Glomerular visceral epithelial cell (primary cell): ENCODE results near the gene GJA4.
A peak's percentile ranks its signal among the peaks of the same experiment; 100 is the strongest.

ENCODE experiments used
- DNase-seq: peaks from one replicate; pipeline ENCODE4 v3.0.0-alpha.2; 2016; ENCODE audit errors: extremely low spot score

The GJA4 gene

DNA sequence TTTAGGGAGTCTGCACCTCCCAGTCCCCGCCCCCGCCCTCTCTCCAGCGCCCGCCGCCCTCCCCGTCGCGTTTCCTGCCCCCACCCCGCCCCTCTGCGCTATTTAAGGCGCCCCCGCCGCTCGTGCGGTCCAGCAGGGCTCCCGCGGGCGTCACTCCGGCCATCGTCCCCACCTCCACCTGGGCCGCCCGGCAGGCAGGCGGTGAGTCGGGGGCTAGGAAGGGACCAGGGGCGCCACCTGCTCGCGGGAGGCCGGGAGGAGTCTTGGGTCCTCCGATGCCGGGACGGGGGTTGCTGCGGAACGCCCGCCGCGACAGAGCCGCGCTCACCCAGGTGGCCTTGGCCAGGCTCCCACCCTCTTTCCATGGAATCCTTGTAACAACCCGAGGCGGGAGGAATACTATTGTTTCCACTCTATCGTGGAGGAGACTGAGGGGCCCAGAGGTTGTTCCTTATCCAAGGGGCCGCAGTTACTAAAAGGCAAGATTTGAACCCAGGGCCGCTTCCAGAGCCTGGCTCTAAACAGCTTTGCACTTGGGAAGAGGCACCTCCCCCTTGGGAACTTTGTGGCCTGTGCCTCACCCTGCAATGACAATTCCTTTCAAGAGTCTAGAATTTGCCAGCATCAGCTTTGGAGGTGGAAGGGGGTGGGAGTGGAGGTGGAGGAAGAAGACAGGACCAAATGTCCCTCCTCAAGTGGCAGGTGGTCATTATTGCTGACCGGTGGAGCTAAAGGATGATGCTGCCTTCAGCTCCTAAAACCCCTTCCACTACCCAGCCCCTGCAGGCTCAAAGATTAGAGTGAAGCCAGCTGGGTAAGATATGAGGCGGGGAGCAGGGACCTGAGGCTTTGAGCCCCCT lies at the start of gene GJA4:
TSS of gene GJA4 (plus strand) at position 132 of the 860 bp plus-strand sequence. CDS start 1,215 bp downstream, outside the sequence.
- DNase-seq = no peak

DNA sequence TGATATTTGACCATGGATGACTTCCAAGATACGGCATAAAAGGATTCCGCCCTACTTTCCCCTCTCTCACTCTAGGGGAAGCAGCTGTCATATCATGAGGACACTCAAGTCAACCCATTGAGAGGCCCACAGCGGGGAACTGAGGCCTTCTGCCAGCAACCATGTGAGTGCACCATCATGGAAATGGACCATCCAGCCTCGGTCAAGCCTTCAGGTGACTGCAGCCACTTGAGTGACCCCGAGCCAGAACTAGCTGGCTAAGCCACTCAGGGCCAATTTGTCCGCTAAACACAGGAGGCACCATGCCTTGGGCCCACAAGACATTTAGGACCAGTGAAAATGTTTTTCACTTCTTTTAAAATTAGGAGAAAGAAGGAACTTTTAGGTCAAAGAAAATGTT lies 49.0 kb upstream of the GJA4 start:
- DNase-seq = no peak

DNA sequence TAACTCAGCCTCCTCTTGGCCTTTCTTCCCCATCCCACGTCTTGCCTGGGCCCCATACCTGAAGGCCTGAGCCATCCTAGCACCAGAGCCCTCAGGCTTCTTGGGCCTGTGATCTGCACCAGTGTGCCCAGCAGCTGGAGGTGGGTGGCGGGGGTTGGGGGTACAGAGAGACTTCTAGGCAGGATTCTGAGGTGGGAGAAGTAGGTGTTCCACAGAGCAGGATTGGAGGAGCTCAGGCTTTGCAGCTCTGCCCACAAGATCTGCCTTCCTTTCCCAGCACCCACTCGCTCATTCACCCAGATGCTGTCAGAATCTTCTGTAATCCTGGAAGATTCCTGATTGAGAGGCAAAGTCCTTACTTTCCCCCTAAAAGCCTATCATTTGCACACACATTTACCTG lies 47.9 kb upstream of the GJA4 start:
- no peak for DNase-seq

DNA sequence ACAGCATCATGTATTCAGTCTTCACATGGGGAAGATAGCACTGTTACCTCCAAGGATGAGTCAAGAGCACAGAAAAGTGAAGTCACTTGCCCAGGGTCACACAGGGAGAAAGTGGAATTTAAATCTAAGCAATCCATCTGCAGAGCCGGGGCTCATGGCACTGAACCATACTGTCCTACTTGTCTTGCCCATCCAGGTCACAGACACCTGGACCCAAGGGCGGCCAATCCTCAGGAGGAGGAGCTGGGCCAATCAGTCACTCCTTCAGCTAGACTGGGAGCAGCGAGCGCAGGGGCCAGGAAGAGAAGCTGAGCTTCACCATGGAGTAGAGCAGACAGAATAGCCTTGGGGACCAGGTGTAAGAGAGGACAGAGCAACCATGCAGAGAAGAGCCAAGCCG lies 47.1 kb upstream of the GJA4 start:
- no peak for DNase-seq

DNA sequence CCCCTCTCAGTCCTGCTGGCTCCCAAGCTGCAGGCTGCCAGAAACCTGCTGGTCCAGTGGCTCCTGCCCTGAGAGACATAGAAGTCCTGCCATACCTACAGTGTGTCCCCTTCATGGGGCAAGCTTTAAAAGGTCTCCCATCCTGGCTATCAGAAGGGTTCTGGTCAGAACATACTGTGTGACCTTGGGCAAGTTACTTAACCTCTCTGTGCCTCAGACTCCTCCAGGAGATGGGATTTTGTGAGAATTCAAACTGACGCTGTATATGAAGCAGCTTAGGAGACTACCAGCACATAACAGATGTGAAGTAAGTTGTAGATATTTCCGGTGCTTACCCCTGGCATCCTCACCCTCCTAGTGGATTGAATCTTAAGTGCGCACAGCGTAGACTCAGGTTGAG lies 46.7 kb upstream of the GJA4 start:
- no peak for DNase-seq

DNA sequence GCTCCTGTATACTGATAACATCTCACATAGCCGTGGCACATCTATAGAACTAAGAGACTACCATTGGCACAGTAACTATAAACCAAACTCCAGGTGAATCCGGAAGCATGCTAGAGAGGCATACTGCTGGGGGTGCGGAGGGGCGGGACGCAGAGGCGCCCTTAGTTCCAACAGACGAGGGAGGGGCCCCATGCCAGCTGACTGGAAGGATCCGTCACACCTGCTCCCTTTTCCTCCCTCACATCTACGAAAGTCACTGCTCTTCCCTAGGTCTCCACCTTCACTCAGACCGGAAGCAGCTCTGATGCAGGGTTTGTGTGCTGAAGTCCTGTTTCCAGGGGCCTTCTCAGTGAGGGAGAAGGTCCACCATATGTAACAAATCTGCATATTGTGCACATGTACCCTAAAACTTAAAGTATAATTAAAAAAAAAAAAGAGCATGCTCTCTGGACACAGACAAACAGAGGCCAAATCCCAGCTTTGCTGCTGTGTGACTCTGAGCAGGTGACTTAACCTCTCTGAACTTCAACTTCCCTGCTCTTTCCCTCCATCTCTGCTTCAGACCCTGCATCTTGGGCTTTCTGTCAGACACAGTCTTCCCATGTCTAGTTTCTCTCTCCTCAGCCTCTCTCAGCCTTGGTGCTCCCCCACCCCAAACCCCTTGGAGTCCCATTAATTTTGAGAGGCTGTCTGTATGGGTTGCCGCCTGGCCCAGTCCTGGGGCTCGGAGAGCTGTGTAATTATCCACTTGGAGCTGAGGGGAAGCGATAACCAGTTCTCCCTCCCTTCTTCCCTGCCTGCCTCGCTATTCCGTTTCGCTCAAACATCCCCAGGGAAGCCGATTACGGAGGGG lies 45.8 kb upstream of the GJA4 start:
- DNase-seq = no peak

DNA sequence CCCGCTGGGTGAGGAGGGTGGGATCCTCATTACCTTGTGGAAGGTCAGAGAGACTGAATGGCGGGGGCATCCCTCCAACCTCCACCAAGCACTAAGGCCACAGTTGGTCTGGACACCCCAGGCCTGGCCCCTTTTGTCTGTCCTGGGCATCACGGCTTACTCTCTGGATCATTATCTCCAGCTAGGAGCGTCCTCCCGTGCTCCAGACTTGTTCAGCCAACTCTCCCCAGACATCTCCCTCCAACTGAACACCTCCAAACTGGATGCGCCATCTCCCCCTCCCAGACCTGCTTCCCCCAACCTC lies 45.2 kb upstream of the GJA4 start:
- no peak for DNase-seq

DNA sequence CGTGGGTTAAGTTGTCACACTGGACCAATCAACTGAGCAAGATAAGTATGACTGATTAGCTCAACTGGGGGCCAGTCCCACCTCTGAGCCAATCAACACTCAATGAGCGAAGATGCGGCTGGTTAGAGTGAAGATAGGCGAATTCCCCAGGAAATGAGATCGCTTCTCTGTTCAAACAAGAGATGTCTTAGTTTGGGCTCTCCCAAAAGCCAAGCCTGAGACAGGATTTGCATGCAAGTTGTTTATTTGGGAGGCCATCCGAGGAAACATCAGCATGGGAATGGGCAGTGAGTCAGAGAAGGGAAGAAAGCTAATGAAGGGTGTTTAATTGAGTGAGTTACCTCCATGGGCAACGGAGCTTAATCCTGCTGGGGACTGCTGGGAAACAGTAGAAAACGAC lies 42.8 kb upstream of the GJA4 start:
- no peak for DNase-seq

DNA sequence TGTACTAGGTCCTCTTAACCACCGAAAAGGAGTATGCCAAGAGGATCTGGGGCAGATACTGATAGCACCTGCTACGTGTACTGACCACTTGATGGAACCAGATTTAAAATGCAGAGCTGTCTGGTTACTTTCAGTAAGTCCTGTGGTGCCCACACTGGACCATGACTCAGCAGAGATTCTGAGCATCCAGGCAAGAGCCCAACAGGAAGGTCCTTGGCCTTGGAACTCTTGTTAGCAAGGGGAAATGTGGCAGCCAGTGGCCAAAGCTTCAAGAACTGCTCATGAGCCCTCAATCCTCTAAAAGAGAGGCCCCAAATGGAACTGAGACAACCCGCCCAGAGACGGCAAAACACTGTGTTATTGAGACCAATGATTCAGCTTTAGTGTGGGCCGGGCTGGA lies 42.2 kb upstream of the GJA4 start:
- no peak for DNase-seq

DNA sequence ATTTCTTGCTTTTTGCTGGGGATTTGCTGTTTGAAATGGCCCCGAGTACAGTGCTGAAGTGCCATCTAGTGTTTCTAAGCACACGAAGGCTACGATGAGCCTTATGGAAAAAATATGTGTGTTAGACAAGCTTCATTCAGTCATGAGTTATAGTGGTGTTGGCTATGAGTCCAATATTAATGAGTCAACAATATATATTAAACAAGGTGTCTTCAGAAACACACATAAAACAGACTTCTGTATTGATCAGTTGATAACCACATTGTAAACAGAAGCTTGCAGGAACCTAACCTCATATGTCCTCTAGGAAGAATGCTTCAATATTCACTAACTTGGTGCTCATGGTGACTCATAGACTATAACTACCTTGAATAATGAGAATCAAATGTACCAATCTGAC lies 39.6 kb upstream of the GJA4 start:
- no peak for DNase-seq

DNA sequence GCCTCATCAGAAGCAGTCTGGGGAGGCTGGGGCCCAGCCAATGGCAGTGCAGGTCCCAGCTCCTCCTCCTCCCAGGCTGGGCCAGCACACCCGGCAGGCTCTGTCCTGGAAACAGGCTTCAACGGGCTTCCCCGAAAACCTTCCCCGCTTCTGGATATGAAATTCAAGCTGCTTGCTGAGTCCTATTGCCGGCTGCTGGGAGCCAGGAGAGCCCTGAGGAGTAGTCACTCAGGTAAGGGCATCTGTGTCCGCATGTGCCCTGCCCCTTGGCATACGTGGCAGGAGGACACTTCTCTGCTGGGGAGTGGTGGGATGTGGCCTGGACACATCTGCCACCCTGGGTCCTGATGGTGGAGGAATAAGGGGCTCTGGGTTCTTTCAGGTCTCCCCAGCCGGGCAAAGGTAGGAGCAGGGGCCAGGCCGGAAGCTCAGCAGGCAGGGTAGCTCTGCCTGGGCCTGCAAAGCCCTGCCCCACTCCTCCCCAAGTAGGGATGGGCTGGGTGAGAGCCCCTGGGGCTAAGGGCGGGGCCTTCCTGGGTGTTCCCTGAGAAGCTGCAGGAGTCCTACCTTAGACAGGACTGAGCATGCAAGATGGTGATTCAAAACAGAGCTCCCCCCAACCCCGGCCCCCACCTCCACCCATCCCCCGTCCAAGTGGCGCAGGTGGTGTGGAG lies 37.7 kb upstream of the GJA4 start, which contains the start of gene GJB5:
TSS of gene GJB5 (plus strand) at position 84 of the 674 bp plus-strand sequence. CDS start 2,284 bp downstream, outside the sequence.
- no peak for DNase-seq

DNA sequence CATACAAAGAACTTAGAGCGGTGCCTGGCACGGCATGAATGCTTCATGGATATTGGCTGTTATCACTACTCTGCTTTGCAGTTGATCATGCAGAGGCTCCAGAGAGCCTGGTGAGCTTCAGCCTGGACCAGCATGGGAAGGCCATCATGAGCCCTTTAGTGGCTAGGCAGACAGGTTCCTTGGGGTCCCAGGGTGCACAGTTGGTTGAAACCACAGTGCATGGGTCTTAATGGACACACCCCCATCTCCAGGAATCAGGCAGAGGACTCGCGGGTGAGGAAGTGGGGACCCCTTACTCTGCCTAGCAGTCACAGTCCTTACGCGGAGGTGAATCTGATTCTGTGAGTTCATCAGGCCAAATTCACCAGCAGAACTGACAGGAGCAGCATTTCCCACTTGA lies 36.8 kb upstream of the GJA4 start:
- no peak for DNase-seq

DNA sequence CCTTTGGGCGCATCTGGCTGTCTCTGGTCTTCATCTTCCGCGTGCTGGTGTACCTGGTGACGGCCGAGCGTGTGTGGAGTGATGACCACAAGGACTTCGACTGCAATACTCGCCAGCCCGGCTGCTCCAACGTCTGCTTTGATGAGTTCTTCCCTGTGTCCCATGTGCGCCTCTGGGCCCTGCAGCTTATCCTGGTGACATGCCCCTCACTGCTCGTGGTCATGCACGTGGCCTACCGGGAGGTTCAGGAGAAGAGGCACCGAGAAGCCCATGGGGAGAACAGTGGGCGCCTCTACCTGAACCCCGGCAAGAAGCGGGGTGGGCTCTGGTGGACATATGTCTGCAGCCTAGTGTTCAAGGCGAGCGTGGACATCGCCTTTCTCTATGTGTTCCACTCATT lies 35.4 kb upstream of the GJA4 start:
- no peak for DNase-seq

DNA sequence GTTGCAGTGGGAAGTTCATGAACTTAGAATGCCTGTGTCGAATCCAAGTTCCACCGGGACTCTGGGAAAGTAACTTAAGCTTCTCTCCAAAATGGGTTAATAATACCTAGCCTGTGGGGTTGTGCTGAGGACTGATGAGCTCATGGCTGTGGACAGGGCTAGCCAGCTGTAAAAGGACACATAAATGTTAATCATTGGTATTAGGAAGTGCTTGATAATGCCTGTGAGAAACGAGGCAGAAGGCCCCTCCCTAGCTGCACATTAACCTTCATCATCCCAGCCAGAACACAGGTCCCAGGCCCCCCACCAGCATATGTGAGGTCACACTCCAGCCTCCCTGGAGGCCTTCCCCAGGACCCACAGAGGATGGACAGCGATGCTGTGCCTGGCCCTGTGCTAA lies 34.0 kb upstream of the GJA4 start:
- DNase-seq = peak; percentile 72

DNA sequence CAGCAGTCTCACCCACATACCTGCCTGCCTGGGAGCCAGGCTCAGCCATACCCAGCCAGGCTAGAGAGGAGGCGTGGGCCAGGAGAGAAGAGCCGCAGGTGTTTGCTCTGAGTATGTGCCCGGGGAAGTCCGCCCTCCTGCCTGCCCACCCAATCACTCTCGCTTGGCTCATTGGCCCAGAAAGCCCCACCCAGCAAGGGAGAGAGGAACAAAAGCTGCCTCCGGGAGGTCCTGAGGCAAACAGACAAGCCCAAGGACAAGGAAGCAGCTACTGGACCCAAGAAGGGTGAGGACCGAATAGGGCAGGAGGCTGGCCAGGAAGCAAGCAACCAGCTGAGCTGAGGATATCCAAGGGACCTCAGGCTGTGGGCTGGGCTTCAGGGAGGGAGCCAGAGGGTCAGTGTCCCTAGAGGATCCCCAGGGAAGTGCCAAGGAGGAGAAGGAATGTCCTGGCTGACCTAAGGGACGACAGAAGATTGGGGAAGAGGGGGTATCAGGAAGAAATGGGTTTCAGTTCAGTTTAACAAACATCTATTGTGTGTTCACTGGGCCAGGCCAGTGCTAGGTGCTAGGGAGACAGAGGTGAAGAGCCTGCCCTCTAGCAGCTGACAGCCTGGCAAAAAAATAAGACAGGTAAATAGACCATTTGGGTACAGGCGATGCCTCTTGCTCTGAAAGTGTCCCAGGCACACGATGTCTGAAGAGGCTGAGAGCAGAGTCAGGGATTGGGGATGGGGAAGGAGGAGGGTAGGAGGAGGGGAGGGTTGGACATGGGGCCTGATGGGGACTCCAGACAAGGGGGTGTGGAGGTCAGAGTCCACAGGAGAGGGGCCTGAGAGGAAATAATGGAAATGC lies 33.1 kb upstream of the GJA4 start, which contains the start of gene GJB4:
TSS of gene GJB4 (plus strand) at position 238 of the 855 bp plus-strand sequence. CDS start 1,515 bp downstream, outside the sequence.
- no peak for DNase-seq

DNA sequence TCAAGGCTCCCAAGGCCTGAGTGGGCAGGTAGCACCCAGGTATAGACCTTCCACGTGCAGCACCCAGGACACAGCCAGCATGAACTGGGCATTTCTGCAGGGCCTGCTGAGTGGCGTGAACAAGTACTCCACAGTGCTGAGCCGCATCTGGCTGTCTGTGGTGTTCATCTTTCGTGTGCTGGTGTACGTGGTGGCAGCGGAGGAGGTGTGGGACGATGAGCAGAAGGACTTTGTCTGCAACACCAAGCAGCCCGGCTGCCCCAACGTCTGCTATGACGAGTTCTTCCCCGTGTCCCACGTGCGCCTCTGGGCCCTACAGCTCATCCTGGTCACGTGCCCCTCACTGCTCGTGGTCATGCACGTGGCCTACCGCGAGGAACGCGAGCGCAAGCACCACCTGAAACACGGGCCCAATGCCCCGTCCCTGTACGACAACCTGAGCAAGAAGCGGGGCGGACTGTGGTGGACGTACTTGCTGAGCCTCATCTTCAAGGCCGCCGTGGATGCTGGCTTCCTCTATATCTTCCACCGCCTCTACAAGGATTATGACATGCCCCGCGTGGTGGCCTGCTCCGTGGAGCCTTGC lies 31.5 kb upstream of the GJA4 start:
- no peak for DNase-seq

DNA sequence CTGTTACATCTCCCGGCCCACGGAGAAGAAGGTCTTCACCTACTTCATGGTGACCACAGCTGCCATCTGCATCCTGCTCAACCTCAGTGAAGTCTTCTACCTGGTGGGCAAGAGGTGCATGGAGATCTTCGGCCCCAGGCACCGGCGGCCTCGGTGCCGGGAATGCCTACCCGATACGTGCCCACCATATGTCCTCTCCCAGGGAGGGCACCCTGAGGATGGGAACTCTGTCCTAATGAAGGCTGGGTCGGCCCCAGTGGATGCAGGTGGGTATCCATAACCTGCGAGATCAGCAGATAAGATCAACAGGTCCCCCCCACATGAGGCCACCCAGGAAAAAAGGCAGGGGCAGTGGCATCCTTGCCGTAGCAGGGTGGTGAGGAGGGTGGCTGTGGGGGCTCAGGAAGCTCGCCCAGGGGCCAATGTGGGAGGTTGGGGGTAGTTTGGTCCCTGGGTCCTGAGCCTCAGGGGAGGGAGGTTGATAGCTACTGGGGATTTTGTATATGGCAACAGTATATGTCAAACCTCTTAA lies 31.0 kb upstream of the GJA4 start:
- DNase-seq = no peak

DNA sequence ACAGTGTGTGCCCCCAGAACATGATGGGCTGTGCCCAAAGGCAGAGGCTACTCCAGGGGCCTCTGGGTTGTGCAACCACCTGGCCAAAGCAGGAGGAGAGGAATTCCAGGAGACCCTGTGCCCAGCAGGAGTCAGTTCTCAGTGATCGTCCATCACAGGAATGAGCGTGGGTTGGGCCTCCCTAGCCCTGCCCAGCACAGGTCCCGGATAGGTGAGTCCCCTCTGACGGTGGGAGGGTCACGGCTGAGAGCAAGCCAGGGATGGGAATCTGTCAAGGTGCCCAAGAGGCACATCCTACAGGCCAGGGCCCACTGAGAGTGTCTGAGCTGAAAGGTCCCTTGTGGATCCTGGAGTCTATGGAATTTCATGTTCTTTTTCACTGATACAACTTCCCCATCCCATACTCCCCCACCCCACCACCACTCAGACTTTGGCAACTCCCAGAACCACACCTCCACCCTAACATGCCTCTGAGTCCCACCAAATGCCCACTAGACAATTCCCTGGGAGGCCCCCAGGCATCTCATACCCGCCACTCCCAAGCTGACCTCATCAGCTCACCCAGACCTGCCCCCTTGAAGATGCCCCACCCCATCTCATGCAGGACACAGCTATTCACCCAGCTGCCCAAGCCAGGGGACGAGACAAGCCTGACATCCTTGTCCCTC lies 30.2 kb upstream of the GJA4 start:
- no peak for DNase-seq

DNA sequence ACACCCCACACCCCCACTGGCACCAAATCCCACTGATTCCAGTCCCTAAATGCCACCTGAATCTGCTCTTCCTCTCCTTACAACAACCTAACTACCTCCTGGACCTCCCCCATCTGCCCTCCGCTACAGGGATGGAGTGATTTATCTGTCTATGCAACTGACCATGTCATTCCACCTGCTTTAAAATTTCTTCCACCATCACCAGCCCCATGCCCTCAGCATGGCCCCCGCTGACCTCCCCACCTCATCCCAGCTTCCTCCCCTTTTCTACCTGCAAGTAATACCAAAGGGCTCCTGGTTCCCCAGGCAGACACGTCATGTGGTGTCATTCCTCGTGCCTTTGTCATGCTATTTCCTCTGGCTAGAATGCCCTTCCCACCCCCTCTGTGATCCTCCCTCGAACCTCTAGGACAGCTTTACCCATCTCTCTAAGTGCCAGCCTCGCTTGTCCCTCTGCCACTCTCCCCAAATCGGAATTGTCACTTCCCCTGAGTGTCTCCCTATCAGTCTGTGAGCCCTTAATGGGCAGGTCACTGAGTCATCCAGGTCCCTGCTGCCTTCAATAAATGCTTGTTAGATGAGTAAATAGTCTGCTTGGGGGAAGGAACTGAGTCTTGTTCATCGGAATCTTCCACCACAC lies 29.5 kb upstream of the GJA4 start:
- DNase-seq = peak; percentile 46

DNA sequence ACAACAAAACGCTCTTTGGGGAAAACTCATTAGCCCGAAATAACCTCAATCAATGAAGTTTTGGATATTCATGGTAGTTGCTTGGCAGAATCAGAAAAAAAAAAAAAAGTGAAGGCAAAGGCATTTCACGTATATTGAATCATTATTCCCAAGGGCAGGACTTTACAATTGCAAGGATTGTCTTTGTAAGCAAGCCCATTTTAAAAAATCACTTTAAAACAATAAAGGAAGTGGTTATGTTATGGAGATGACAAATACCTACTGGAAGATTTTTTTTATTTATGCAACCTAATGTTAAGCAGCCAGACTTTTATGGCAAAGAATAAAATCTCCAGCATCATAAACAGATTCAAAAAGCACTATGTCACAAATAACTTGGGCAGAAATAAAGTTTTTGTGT lies 23.9 kb upstream of the GJA4 start:
- no peak for DNase-seq
